ENCODE data around the gene TENM3. TPM values are rescaled to one million over a fixed set of nuclear protein-coding genes. Genes with fewer than 3 reads are reported as not detected.

The TENM3 gene
- total and polyA plus RNA-seq, 10 of the 15 experiments (the other 5 are each of a cell fraction or from before 2014, with no cell fraction given) = 0.01 to 1.7 (median 0.08) TPM; not detected in 2

DNA sequence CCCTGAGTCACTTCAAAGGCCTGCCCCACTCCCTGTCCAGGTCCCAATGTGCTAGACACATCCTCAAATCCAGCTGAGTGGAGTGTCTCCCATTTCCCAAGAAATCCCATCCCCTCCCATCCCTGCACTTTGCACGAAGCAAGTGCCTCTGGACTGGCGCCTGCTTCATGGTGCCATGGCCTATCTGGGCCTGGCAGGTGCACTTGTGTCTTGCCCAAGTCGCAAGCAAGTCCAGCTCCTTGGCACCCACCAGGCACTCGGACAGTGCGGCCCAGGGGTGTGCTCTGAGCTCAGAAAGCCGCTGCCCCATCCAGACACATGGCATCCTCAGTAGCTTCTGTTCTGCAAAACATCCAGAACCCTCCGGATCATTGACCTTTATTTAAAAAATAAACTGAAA lies 576.5 kb downstream of the TENM3 start (continued):
- TF ChIP-seq TCF12 (IDR thresholded peaks at IDR 0.05; ENCODE audit: low read depth, low read length) (no peak), LARP7 (IDR thresholded peaks at IDR 0.05) (no peak), POLR2AphosphoS5 (IDR thresholded peaks at IDR 0.05; ENCODE audit: low read length) (no peak)

DNA sequence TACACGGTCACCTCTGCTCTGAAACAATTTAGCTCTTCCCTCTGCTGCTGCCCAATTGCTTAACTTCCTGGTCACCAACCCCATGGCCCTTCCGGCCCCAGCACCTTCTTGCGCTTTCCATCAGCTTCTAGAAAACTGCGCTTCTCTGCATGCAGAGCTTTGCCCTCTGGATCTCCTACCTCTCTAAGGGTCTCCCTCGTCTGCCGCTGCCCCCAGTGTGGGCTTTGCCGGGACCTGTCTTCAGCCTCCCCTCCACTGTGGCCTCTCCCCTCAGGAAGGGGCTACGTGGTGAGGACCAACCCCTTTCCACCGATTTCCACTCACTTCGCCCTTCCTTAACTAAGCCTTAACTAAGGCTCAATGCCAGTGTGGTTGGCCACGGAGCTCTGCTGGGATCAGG lies 579.4 kb downstream of the TENM3 start:
- 76% methylated on average over 11 of the region's 11 CpGs for WGBS (ENCODE audit: insufficient coverage, insufficient replicate concordance, low lambda C conversion rate, missing lambda C conversion rate)
- ChIA-PET RAD21 (ENCODE audit: unreplicated experiment) (no interaction called here), SMC1A (ENCODE audit: uncharacterized antibody, unreplicated experiment) (no interaction called here), CTCF (no interaction called here), POLR2A (no interaction called here)
- no peak for FAIRE-seq
- H2AFZ ChIP-seq (ENCODE audit: control insufficient read depth, low read depth, low read length) = no peak overlapping the region
- no peak overlapping the region for H3K4me3 ChIP-seq
- intact Hi-C loops (cut with micrococcal nuclease; ENCODE audit: unreplicated experiment) (no loop called here), in situ Hi-C loops (cut with MboI) (no loop called here)
- TF ChIP-seq NFIC (IDR thresholded peaks at IDR 0.05; ENCODE audit: low read depth, low read length) (no peak), ETV6 (conservative IDR thresholded peaks at IDR 0.05 in 1 of 2, IDR thresholded peaks at IDR 0.05 in 1 of 2; ENCODE audit: borderline replicate concordance in 1 of 2, low read depth in 1 of 2) (no peak), JUND (IDR thresholded peaks at IDR 0.05; ENCODE audit: low read depth, low read length) (no peak), POLR2AphosphoS2 (IDR thresholded peaks at IDR 0.05; ENCODE audit: low read depth, low read length) (no peak), CHD1 (IDR thresholded peaks at IDR 0.05; ENCODE audit: low read depth, low read length) (no peak), YY1 (IDR thresholded peaks at IDR 0.05; ENCODE audit: low read depth, low read length) (no peak), ZNF24 (IDR thresholded peaks at IDR 0.05) (no peak), IKZF2 (IDR thresholded peaks at IDR 0.05) (no peak)
- TF ChIP-seq, protein P1, sequence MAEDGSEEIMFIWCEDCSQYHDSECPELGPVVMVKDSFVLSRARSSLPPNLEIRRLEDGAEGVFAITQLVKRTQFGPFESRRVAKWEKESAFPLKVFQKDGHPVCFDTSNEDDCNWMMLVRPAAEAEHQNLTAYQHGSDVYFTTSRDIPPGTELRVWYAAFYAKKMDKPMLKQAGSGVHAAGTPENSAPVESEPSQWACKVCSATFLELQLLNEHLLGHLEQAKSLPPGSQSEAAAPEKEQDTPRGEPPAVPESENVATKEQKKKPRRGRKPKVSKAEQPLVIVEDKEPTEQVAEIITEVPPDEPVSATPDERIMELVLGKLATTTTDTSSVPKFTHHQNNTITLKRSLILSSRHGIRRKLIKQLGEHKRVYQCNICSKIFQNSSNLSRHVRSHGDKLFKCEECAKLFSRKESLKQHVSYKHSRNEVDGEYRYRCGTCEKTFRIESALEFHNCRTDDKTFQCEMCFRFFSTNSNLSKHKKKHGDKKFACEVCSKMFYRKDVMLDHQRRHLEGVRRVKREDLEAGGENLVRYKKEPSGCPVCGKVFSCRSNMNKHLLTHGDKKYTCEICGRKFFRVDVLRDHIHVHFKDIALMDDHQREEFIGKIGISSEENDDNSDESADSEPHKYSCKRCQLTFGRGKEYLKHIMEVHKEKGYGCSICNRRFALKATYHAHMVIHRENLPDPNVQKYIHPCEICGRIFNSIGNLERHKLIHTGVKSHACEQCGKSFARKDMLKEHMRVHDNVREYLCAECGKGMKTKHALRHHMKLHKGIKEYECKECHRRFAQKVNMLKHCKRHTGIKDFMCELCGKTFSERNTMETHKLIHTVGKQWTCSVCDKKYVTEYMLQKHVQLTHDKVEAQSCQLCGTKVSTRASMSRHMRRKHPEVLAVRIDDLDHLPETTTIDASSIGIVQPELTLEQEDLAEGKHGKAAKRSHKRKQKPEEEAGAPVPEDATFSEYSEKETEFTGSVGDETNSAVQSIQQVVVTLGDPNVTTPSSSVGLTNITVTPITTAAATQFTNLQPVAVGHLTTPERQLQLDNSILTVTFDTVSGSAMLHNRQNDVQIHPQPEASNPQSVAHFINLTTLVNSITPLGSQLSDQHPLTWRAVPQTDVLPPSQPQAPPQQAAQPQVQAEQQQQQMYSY (CRISPR knock-in tag; IDR thresholded peaks at IDR 0.05) = no peak
- H3K79me2 ChIP-seq (ENCODE audit: control insufficient read depth, insufficient read depth, low read length) = no peaks in the 10 kb centered on the region
- no peak for ATAC-seq
- no peaks in the 10 kb centered on the region for H3K27me3 ChIP-seq (replicated peaks in 1 of 2; ENCODE audit: control insufficient read depth in 2 of 2, insufficient read depth in 2 of 2, low read length in 1 of 2)
- no peak overlapping the region for H3K4me2 ChIP-seq (ENCODE audit: control insufficient read depth, insufficient read depth)
- H3K9ac ChIP-seq (ENCODE audit: control insufficient read depth, insufficient read depth, low read length) = no peak overlapping the region
- DNase-seq (ENCODE audit: low read depth, low spot score) = no peak
- no TSS peak for BruUV-seq (replicated peaks)
- H3K9me3 ChIP-seq (replicated peaks; ENCODE audit: control insufficient read depth, insufficient read depth, low read length) = no peaks in the 10 kb centered on the region
- H3K36me3 ChIP-seq (ENCODE audit: control insufficient read depth in 2 of 2, insufficient read depth in 2 of 2, low read length in 1 of 2) = no peaks in the 10 kb centered on the region
- H4K20me1 ChIP-seq (ENCODE audit: control insufficient read depth, insufficient read depth) = no peaks in the 10 kb centered on the region
- H3K4me1 ChIP-seq (ENCODE audit: control insufficient read depth, insufficient read depth, low read length) = peaks cover 9% of the 10 kb centered on the region
- no peak overlapping the region for H3K27ac ChIP-seq (ENCODE audit: control insufficient read depth, insufficient read depth)

Measured in GM12878 (cell line).